K562 (cell line): ENCODE results near the gene GAL3ST1. TPM values are rescaled to one million over a fixed set of nuclear protein-coding genes. Genes with fewer than 3 reads are reported as not detected.

Experiments
- ADNP ChIP-seq: fragments of 200-800 bp; sonication (Bioruptor generic); IDR thresholded peaks from 2 replicates; pipeline ENCODE4 v1.6.1; 2016; ENCODE audit warnings: missing genetic modification characterization, missing compliant biosample characterization
- CREM ChIP-seq: IDR thresholded peaks from 2 replicates; pipeline ENCODE4 v1.6.1; 2014; ENCODE audit warnings: antibody characterized with exemption, low read depth
- ETV6 ChIP-seq, 3 experiments: fragments of 150-350 bp in 1 of 3; sonication (generic) in 1 of 3; formaldehyde crosslinking in 1 of 3; IDR thresholded peaks; 2 replicates each; pipeline versions ENCODE4 v1.6.1 to v1.8.0; 2014 to 2022; ENCODE audit warnings: borderline replicate concordance in 2 of 3, low read depth in 2 of 3, antibody characterized with exemption in 1 of 3, low read length in 1 of 3, mild to moderate bottlenecking in 1 of 3, missing genetic modification reagents in 1 of 3
- EZH2 ChIP-seq: IDR thresholded peaks from 2 replicates; pipeline ENCODE4 v1.6.1; 2012; ENCODE audit warnings: low read depth, mild to moderate bottlenecking, inconsistent platforms, low read length, borderline replicate concordance
- FOXA3 ChIP-seq, 2 experiments: fragments of 450-650 bp in 1 of 2; sonication (generic) in 1 of 2; formaldehyde crosslinking; IDR thresholded peaks in 1 of 2; conservative IDR thresholded peaks in 1 of 2; 2 replicates each; pipeline versions ENCODE4 v1.4.0 to v1.8.0; 2020 to 2022; ENCODE audit warnings: mild to moderate bottlenecking in 2 of 2, missing genetic modification reagents in 1 of 2
- FOXM1 ChIP-seq, 2 experiments: fragments of 450-650 bp in 1 of 2; sonication (generic) in 1 of 2; formaldehyde crosslinking in 1 of 2; IDR thresholded peaks; 2 replicates each; pipeline versions ENCODE4 v1.6.1 to v1.9.0; 2017 to 2022; ENCODE audit warnings: low read depth in 2 of 2, mild to moderate bottlenecking in 2 of 2, missing genetic modification reagents in 1 of 2, moderate library complexity in 1 of 2
- HMBOX1 ChIP-seq: sonication (generic); IDR thresholded peaks from 2 replicates; pipeline ENCODE4 v1.6.1; 2016
- HNRNPH1 ChIP-seq: fragments of 200-400 bp; formaldehyde crosslinking; optimal IDR thresholded peaks from 2 replicates; pipeline ENCODE3; 2017; ENCODE audit warnings: low read depth, mild to moderate bottlenecking, low read length, moderate library complexity
- ID3 ChIP-seq, 2 experiments: fragments of 250-450 bp in 1 of 2; fragments of 450-650 bp in 1 of 2; sonication (Bioruptor Pico) in 1 of 2; IDR thresholded peaks; 2 replicates each; pipeline versions ENCODE4 v1.6.1 to v1.8.0; 2016 to 2021; ENCODE audit warnings: mild to moderate bottlenecking in 2 of 2, moderate library complexity in 2 of 2, missing compliant biosample characterization in 1 of 2, missing genetic modification characterization in 1 of 2
- IFI16 ChIP-seq: fragments of 250-450 bp; sonication (Bioruptor Pico); IDR thresholded peaks from 2 replicates; pipeline ENCODE4 v2.1.2; 2022; ENCODE audit warnings: mild to moderate bottlenecking, inconsistent platforms
- KDM4B ChIP-seq, 2 experiments: fragments of 450-650 bp in 1 of 2; sonication (generic) in 1 of 2; IDR thresholded peaks; 2 replicates each; pipeline ENCODE4 v1.6.1; 2016 to 2017; ENCODE audit warnings: borderline replicate concordance in 2 of 2, antibody characterized with exemption in 1 of 2, low read depth in 1 of 2, mild to moderate bottlenecking in 1 of 2
- MAX ChIP-seq: sonication (generic); formaldehyde crosslinking; IDR thresholded peaks from 2 replicates; pipeline ENCODE4 v1.9.0; 2022; ENCODE audit warnings: mild to moderate bottlenecking, missing genetic modification reagents
- MNT ChIP-seq, 2 experiments: fragments of 450-650 bp; conservative IDR thresholded peaks; 2 replicates each; pipeline ENCODE4 v1.6.1; 2017; ENCODE audit warnings: mild to moderate bottlenecking in 2 of 2, moderate library complexity in 2 of 2
- SMAD3 ChIP-seq: fragments of 450-650 bp; formaldehyde crosslinking; conservative IDR thresholded peaks from 2 replicates; pipeline ENCODE4 v1.4.0; 2020; ENCODE audit warnings: mild to moderate bottlenecking
- SMAD4 ChIP-seq: fragments of 250-450 bp; sonication (Bioruptor Pico); conservative IDR thresholded peaks from 2 replicates; pipeline ENCODE4 v1.8.0; 2021; ENCODE audit warnings: inconsistent platforms, mild to moderate bottlenecking, moderate library complexity
- SMARCB1 ChIP-seq: IDR thresholded peaks from 2 replicates; pipeline ENCODE4 v1.6.1; 2011; ENCODE audit warnings: improper control_type of control experiment, low read depth; ENCODE audit not compliant: insufficient read length
- WHSC1 ChIP-seq: IDR thresholded peaks from one replicate; pipeline ENCODE4 v1.6.1; 2012; ENCODE audit warnings: low read length, control low read depth, inconsistent platforms
- ZHX1 ChIP-seq: fragments of 150-350 bp; conservative IDR thresholded peaks from 2 replicates; pipeline ENCODE4 v1.6.1; 2014; ENCODE audit warnings: low read length
- ZNF165 ChIP-seq: fragments of 250-450 bp; sonication (Bioruptor Pico); IDR thresholded peaks from 2 replicates; pipeline ENCODE4 v1.4.0; 2020; ENCODE audit warnings: borderline replicate concordance
- polyA plus RNA-seq, 8 experiments: library from polyadenylated mRNA; depleted of rRNA in 4 of 8; stranded (reverse) in 5 of 8; unstranded in 3 of 8; fragments of >200 nt; fragmentation: Nextera tagmentation in 2 of 8; fragmentation: Illumina TruSeq in 1 of 8; extraction: Ambion mirVana in 2 of 8; extraction: Trizol in 1 of 8; gene quantifications; 2 replicates each; pipeline versions ENCODE4 v1.2.1 to v1.2.3, GENCODE V29; 2011 to 2014; ENCODE audit warnings: inconsistent platforms in 1 of 8, missing spikeins in 1 of 8
- total RNA-seq, 7 experiments: library from RNA; depleted of rRNA in 6 of 7; stranded (reverse); fragments of >200 nt in 6 of 7; fragmentation: Illumina TruSeq in 2 of 7; extraction: Trizol in 2 of 7; gene quantifications; 2 replicates each; pipeline versions ENCODE4 v1.2.1 to v1.2.3, GENCODE V29; 2011 to 2021; ENCODE audit warnings: low replicate concordance in 1 of 7

The GAL3ST1 gene
- total and polyA plus RNA-seq, 9 of the 15 experiments (the other 6 are each of a cell fraction or from before 2014, with no cell fraction given), result 0.03 to 1.9 (median 0.33) TPM; not detected in 1

- TF ChIP-seq ZHX1, result no peak
- no peak for TF ChIP-seq EZH2
- no peak for TF ChIP-seq FOXM1 (IDR thresholded peaks at IDR 0.05; ENCODE audit: low read depth)
- no peak for TF ChIP-seq FOXM1 (CRISPR knock-in tag; IDR thresholded peaks at IDR 0.05; ENCODE audit: low read depth)
- TF ChIP-seq WHSC1, result no peak
- no peak for TF ChIP-seq SMAD4 (CRISPR knock-in tag)
- no peak for TF ChIP-seq HNRNPH1
- peak; percentile 97 for TF ChIP-seq CREM
- no peak for TF ChIP-seq ID3 (CRISPR knock-in tag; IDR thresholded peaks at IDR 0.05)
- no peak for TF ChIP-seq ID3 (tag; IDR thresholded peaks at IDR 0.05)
- TF ChIP-seq SMAD3 (CRISPR knock-in tag), result no peak
- TF ChIP-seq MAX, result peak; percentile 89
- no peak for TF ChIP-seq FOXA3 (CRISPR knock-in tag; conservative IDR thresholded peaks at IDR 0.05 in 1 of 2, IDR thresholded peaks at IDR 0.05 in 1 of 2)
- TF ChIP-seq KDM4B (IDR thresholded peaks at IDR 0.05; ENCODE audit: borderline replicate concordance in 2 of 2, low read depth in 1 of 2), result no peak
- TF ChIP-seq IFI16 (CRISPR knock-in tag), result no peak
- TF ChIP-seq ETV6 (IDR thresholded peaks at IDR 0.05; ENCODE audit: borderline replicate concordance in 1 of 2, low read depth in 2 of 2, low read length in 1 of 2), result no peak
- TF ChIP-seq ETV6 (CRISPR knock-in tag; IDR thresholded peaks at IDR 0.05; ENCODE audit: borderline replicate concordance), result no peak
- TF ChIP-seq ZNF165 (CRISPR knock-in tag), result no peak
- TF ChIP-seq MNT (conservative IDR thresholded peaks at IDR 0.05), result peak; percentile 98 to 99
- TF ChIP-seq HMBOX1, result no peak
- no peak for TF ChIP-seq ADNP
- no peak for TF ChIP-seq SMARCB1
Observed at GRCh38 chr22:30591588-30592359, 17.3 kb upstream of the GAL3ST1 start, which contains the start of gene PES1 (continued).
